Fibroblast of pulmonary artery (primary cell): ENCODE measurements around the gene MYOC.

Source experiments
- DNase-seq: peaks from one replicate; pipeline ENCODE4 v3.0.0-alpha.2; 2010; ENCODE audit warnings: low read depth
- H3K4me3 ChIP-seq: replicated peaks from 2 replicates; pipeline ENCODE4 v1.5.1; 2011; ENCODE audit warnings: low read depth, mild to moderate bottlenecking, control low read depth, low read length, moderate library complexity
- CTCF ChIP-seq: IDR thresholded peaks from 2 replicates; pipeline ENCODE4 v1.5.1; 2011; ENCODE audit warnings: mild to moderate bottlenecking, control low read depth, low read length, inconsistent platforms; ENCODE audit errors: missing control alignments

The MYOC gene

DNA sequence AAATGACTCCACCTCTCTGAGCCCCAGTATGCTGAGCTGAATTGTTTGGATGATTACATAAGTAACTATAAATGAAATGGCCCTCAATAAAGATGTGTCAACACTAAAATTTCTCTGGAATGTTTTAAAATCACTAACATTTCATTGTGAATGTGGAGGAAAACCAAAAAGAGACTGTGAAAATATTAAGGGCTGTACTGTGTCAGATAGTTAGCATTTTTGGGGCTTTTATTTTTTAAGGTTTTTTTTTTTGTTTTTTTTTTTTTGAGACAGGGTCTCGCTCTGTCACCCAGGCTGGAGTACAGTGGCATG is 6.3 kb downstream of the MYOC start:
- no peak for DNase-seq
- H3K4me3 ChIP-seq = no peak overlapping the region
- TF ChIP-seq CTCF = no peak

- peak; percentile 51 for DNase-seq
- H3K4me3 ChIP-seq = no peak overlapping the region
- no peak for TF ChIP-seq CTCF
Measured at GRCh38 chr1:171645553-171646248, 6.8 kb downstream of the MYOC start.

DNA sequence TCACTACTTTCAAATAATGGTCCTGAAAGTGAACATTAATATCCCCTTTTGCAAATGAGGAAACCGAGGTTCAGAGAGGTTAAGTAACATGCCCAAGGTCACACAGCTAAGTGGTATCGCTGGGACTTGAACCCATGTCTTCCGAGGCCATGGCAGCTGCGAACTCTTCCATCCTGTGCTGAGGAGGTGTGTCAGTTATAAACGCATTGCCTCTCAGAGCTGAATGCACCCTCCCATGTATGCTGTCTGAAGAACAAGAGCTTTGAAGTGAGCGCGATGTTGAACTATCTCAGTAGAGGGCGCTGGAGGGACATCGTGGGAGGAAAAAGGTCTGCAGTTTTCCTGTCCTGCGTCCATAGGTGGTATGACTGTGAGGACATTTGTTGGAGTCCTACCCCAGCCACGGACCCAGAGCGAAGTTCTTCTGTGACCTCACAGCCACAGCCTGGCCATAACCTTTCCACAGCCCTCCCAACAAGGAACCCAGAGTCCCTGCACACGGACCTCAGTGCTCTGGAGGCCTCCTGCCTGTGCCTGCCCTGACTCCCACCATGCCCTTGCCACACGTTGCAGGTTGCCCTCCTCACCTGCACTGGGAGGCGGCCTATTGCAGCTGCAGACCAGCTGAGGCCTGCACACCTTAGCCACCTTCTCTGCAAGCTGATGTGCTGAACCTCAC is 7.5 kb downstream of the MYOC start:
- no peak overlapping the region for H3K4me3 ChIP-seq
- peak; percentile 97 for TF ChIP-seq CTCF
- peak; percentile 93 for DNase-seq

DNA sequence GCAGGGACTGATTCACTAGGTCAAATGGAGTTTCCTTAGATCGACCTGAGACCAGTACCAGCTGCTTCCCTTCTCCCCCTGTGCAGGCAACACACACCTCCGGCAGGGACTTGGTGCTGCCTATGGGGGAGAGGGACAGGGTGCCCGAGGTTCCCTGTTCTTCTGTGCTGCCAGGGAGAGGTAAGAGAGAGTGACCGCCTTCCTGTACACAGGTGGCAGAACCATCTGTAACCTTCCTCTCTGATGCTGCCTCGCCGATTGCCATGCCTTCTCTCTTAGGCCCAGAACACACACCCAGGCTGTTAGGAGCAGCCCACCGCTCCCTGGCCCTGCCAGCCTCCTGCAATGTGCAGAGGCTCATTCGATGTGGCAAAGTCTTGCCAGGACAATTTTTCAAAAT is 9.3 kb downstream of the MYOC start:
- no peak for TF ChIP-seq CTCF
- DNase-seq = no peak
- H3K4me3 ChIP-seq = no peak overlapping the region

DNA sequence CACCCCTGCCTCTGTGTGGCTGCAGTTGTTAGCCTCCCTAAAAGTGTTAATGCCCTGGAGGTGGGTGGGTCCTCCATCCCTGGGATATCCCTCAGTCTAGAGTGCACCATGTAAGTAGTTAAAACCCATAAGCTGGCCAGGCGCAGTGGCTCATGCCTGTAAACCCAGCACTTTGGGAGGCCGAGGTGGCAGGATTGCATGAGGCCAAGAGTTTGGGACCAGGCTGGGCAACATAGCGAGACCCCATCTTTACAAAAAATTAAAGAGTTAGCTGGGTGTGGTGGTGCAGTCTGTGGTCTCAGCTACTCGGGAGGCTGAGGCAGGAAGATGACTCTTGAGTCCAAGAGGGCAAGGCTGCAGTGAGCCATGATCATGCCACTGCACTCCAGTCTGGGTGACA is 10.3 kb downstream of the MYOC start:
- H3K4me3 ChIP-seq = no peak overlapping the region
- TF ChIP-seq CTCF = no peak
- DNase-seq = no peak

GRCh38 chr1:171641076-171641864 is 11.2 kb downstream of the MYOC start:
- H3K4me3 ChIP-seq = no peak overlapping the region
- no peak for TF ChIP-seq CTCF
- DNase-seq = no peak

- no peak for DNase-seq
- TF ChIP-seq CTCF = no peak
- H3K4me3 ChIP-seq = no peak overlapping the region
Measured at GRCh38 chr1:171640225-171640624, 12.3 kb downstream of the MYOC start.
